HFF-Myc (cell line): ENCODE results near the gene C18orf63.
"Not testable (repeated sequence)": the region's sequence is repeated elsewhere in the genome, so short reads cannot be mapped to it uniquely, and the experiment has no call there.

ENCODE experiments used
- DNase-seq: peaks from one replicate; pipeline ENCODE4 v3.0.0-alpha.2; 2011; ENCODE audit warnings: low read depth; ENCODE audit errors: extremely low read depth
- H3K4me3 ChIP-seq: replicated peaks from 2 replicates; pipeline ENCODE4 v1.5.1; 2011; ENCODE audit warnings: low read depth, mild to moderate bottlenecking, control low read depth, low read length
- TF ChIP-seq, protein P1 (sequence below): IDR thresholded peaks from 2 replicates; pipeline ENCODE4 v1.5.1; 2012; ENCODE audit warnings: mild to moderate bottlenecking, low read depth, low read length, control low read depth; ENCODE audit errors: missing control alignments

The C18orf63 gene

DNA sequence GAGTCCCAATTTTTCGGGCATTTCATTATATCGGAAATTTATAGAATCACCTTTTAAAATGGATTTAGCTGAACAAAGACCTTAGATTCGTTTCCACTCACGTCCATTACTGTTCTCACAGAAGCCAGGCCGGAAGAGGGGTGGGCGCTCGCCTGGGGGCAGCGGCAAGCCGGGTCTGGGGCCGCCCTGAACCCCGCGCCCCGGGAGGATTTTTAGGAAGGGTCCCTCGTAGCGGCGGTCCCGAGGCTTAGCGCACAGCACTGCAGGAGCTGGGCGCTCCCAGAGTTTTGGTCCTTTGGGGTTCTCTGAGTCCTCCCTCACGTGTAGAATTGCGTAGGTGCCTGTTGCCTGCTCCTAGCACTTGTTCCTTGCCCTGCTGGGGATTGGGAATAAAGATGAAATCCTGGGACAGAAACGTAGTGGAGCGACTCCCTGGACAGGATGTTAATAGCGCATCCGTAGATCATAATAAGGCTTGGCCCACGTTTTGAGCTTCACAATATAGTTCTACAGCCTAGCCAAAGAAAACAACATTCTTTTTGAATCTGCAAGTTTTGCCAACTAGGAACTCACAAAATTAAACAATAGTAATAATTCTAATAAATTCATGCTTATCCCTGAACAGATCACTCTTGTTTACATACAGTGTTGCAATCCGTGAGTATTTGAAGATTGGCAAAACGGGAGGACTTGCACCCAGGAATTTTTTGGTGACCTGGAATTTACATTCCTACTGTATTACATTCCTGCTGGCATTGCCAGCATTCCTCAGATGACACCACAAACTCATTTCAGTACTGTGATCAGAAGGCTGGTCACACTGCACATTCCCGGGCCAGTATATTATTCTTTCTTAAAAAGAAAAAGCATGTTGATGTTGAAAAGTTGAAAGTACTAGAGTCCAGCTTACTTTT lies 875 bp downstream of the C18orf63 start:
- TF ChIP-seq, protein P1, sequence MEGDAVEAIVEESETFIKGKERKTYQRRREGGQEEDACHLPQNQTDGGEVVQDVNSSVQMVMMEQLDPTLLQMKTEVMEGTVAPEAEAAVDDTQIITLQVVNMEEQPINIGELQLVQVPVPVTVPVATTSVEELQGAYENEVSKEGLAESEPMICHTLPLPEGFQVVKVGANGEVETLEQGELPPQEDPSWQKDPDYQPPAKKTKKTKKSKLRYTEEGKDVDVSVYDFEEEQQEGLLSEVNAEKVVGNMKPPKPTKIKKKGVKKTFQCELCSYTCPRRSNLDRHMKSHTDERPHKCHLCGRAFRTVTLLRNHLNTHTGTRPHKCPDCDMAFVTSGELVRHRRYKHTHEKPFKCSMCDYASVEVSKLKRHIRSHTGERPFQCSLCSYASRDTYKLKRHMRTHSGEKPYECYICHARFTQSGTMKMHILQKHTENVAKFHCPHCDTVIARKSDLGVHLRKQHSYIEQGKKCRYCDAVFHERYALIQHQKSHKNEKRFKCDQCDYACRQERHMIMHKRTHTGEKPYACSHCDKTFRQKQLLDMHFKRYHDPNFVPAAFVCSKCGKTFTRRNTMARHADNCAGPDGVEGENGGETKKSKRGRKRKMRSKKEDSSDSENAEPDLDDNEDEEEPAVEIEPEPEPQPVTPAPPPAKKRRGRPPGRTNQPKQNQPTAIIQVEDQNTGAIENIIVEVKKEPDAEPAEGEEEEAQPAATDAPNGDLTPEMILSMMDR: no peak
- H3K4me3 ChIP-seq: no peak overlapping the region
- DNase-seq: no peak

DNA sequence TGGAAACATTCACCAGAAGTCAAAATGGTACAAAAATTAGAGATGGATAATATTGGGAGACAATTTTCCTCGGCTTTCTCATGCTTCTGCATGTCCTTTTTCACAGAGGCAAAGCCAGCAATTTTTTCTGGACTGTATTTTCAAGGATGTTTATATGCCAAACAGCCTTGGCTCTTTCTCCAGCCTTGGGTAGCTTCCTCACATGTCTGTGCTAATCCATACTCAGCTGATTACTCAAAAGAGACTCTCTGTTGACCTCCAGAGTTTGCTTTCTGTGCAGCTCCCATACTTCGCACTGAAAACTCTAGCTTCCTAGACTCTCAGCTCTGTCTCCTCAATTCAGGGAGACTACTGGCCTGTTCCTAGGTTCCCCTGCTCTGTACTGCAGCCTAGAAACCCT lies 10.6 kb downstream of the C18orf63 start:
- DNase-seq: no peak
- TF ChIP-seq, protein P1: no peak
- no peak overlapping the region for H3K4me3 ChIP-seq

DNA sequence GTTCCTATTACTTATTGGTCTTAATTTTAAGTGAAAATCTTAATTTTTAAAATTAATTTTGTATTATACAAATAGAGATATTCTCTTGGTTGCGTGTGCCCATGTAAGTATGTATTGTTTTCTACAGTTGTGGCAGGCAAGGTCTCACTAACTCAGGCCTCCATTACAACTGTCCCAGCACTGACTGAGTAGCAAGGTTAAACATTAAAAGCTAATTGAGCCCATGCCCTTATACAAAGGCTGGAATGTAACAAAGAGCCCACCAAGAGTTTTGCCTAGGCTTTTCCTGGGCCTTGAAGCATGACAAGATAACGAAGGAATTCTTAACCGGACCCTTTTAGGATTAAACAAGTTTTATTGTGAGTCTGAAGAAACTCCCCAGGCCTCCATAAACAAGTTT lies 11.2 kb downstream of the C18orf63 start:
- not testable (repeated sequence) for H3K4me3 ChIP-seq, DNase-seq

GRCh38 chr18:74328206-74328605 lies 12.6 kb downstream of the C18orf63 start:
- no peak overlapping the region for H3K4me3 ChIP-seq
- DNase-seq: peak; percentile 37
- TF ChIP-seq, protein P1: no peak

GRCh38 chr18:74329688-74330205 lies 14.1 kb downstream of the C18orf63 start:
- H3K4me3 ChIP-seq: no peak overlapping the region
- TF ChIP-seq, protein P1: no peak
- DNase-seq: no peak

DNA sequence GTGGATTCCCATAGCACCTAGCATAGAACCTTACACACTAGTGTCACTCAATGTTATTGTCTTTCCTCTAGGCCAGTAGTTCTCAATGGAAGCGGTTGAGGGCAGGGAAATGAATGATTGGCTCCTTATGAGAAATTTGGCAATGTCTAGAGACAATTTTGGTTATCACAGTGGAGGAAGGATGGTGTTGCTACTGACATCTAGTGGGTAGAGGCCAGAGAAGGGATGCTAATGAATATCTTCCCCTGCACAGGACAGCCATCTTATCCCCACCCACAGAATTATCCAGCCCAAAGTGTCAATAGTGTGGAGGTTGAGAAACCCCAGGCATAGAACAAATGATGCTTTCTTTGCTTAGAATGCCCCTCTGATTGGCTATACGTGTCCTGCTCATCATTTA lies 15.8 kb downstream of the C18orf63 start:
- DNase-seq: peak; percentile 52
- TF ChIP-seq, protein P1: peak; percentile 51
- no peak overlapping the region for H3K4me3 ChIP-seq

GRCh38 chr18:74333091-74333490 lies 17.5 kb downstream of the C18orf63 start:
- no peak overlapping the region for H3K4me3 ChIP-seq
- no peak for DNase-seq
- TF ChIP-seq, protein P1: no peak
